GM18505 (cell line): ENCODE data around the gene MSI2.

Source experiments
- ATAC-seq: cut with Tn5 transposase; IDR thresholded peaks from one replicate; pipeline ENCODE4 v1.9.1; 2021; ENCODE audit not compliant: unreplicated experiment
- POLR2A ChIP-seq: IDR thresholded peaks from 4 replicates; pipeline ENCODE4 v1.6.1; 2011; ENCODE audit warnings: borderline replicate concordance; ENCODE audit not compliant: insufficient read depth, insufficient read length; ENCODE audit errors: extremely low read depth

Gene MSI2

GRCh38 chr17:57556977-57557376 lies 300.7 kb downstream of the MSI2 start:
- no peak for TF ChIP-seq POLR2A
- ATAC-seq, result no peak

GRCh38 chr17:57557416-57557815 lies 301.1 kb downstream of the MSI2 start:
- no peak for ATAC-seq
- TF ChIP-seq POLR2A, result no peak

- no peak for ATAC-seq
Measured at GRCh38 chr17:57557834-57558681, 301.7 kb downstream of the MSI2 start.

GRCh38 chr17:57559226-57559625 lies 302.9 kb downstream of the MSI2 start:
- ATAC-seq, result no peak
- TF ChIP-seq POLR2A, result no peak

More at GRCh38 chr17:57557834-57558681, 301.7 kb downstream of the MSI2 start:
- no peak for TF ChIP-seq POLR2A

- no peak for ATAC-seq
- no peak for TF ChIP-seq POLR2A
Measured at GRCh38 chr17:57559634-57560318, 303.5 kb downstream of the MSI2 start.

- ATAC-seq, result no peak
- TF ChIP-seq POLR2A, result no peak
Measured at GRCh38 chr17:57560319-57560705, 304.0 kb downstream of the MSI2 start.

GRCh38 chr17:57561072-57561861 lies 304.9 kb downstream of the MSI2 start:
- ATAC-seq, result no peak
- TF ChIP-seq POLR2A, result no peak

- no peak for ATAC-seq
- no peak for TF ChIP-seq POLR2A
Measured at GRCh38 chr17:57562184-57562698, 305.9 kb downstream of the MSI2 start.

GRCh38 chr17:57563958-57564357 lies 307.6 kb downstream of the MSI2 start:
- TF ChIP-seq POLR2A, result no peak
- no peak for ATAC-seq

GRCh38 chr17:57565176-57565575 lies 308.9 kb downstream of the MSI2 start:
- ATAC-seq, result no peak
- TF ChIP-seq POLR2A, result no peak

- ATAC-seq, result no peak
- TF ChIP-seq POLR2A, result no peak
Measured at GRCh38 chr17:57566721-57567120, 310.4 kb downstream of the MSI2 start.

GRCh38 chr17:57567251-57567650 lies 310.9 kb downstream of the MSI2 start:
- TF ChIP-seq POLR2A, result no peak
- no peak for ATAC-seq

- no peak for ATAC-seq
- TF ChIP-seq POLR2A, result no peak
Measured at GRCh38 chr17:57568340-57568739, 312.0 kb downstream of the MSI2 start.

GRCh38 chr17:57569021-57569420 lies 312.7 kb downstream of the MSI2 start:
- no peak for TF ChIP-seq POLR2A
- no peak for ATAC-seq

GRCh38 chr17:57569853-57570252 lies 313.5 kb downstream of the MSI2 start:
- TF ChIP-seq POLR2A, result no peak
- no peak for ATAC-seq
